Panc1 (cell line): Measurements from ENCODE around the gene YAP1. TPM values are rescaled to one million over a fixed set of nuclear protein-coding genes. Genes with fewer than 3 reads are reported as not detected.

Source experiments
- ATAC-seq: fragments of 200-7000 bp; cut with Tn5 transposase; 2 replicates; pipeline ENCODE4 v1.9.1; 2020; ENCODE audit warnings: mild to moderate bottlenecking, moderate library complexity
- BruUV-seq: library from RNA; stranded (reverse); fragments of 400-500 nt; replicated peaks from 2 replicates; lab custom pipeline; 2021; lab: Mats Ljungman, UMichigan
- CTCF ChIA-PET: fragments of 300-600 bp; sonication (Branson Sonifier 250); formaldehyde crosslinking; loops from one replicate; lab custom pipeline; 2022; ENCODE audit warnings: antibody characterized with exemption; lab: Charles Lee
- POLR2A ChIA-PET: fragments of 300-600 bp; sonication (Branson Sonifier 250); formaldehyde crosslinking; loops from one replicate; lab custom pipeline; 2022; ENCODE audit warnings: antibody characterized with exemption; lab: Charles Lee
- DNase-seq: peaks from one replicate; pipeline ENCODE4 v3.0.0-alpha.2; 2010; ENCODE audit warnings: low read depth, low spot score
- H3K27ac ChIP-seq: 2 replicates; pipeline ENCODE4 v1.5.1; 2011; ENCODE audit warnings: mild to moderate bottlenecking, low read length, inconsistent platforms
- H3K27me3 ChIP-seq: fragments of 200-500 bp; sonication (Bioruptor generic); 2 replicates; pipeline ENCODE4 v1.6.0; 2014; ENCODE audit warnings: low read length, inconsistent platforms; ENCODE audit not compliant: control insufficient read depth, insufficient read depth
- H3K36me3 ChIP-seq: fragments of 200-500 bp; sonication (Bioruptor generic); 2 replicates; pipeline ENCODE4 v1.5.1; 2014; ENCODE audit warnings: inconsistent platforms, mild to moderate bottlenecking, low read length, moderate library complexity; ENCODE audit not compliant: control insufficient read depth, insufficient read depth
- H3K4me1 ChIP-seq: 2 replicates; pipeline ENCODE4 v1.5.1; 2011; ENCODE audit warnings: inconsistent platforms, mild to moderate bottlenecking, low read length, moderate library complexity; ENCODE audit not compliant: control insufficient read depth, insufficient read depth
- H3K4me3 ChIP-seq, 2 experiments: 2 replicates each; pipeline ENCODE4 v1.5.1; 2011 to 2012; ENCODE audit warnings: low read depth in 2 of 2, low read length in 2 of 2, mild to moderate bottlenecking in 2 of 2, inconsistent platforms in 1 of 2, moderate library complexity in 1 of 2
- H3K9me3 ChIP-seq: fragments of 200-500 bp; sonication (Bioruptor generic); 2 replicates; pipeline ENCODE4 v1.5.1; 2014; ENCODE audit warnings: low read depth, mild to moderate bottlenecking, inconsistent platforms, low read length, moderate library complexity; ENCODE audit not compliant: control insufficient read depth, insufficient read depth
- POLR2AphosphoS5 ChIP-seq: IDR thresholded peaks from 2 replicates; pipeline ENCODE4 v1.6.1; 2012; ENCODE audit warnings: mild to moderate bottlenecking, low read depth, low read length, moderate library complexity
- SIN3A ChIP-seq: IDR thresholded peaks from 2 replicates; pipeline ENCODE4 v1.6.1; 2012; ENCODE audit warnings: low read depth, mild to moderate bottlenecking, low read length, moderate library complexity, borderline replicate concordance; ENCODE audit not compliant: insufficient read depth
- TCF7L2 ChIP-seq: IDR thresholded peaks from 2 replicates; pipeline ENCODE4 v1.6.1; 2011; ENCODE audit warnings: mild to moderate bottlenecking, low read depth, low read length, inconsistent platforms
- in situ Hi-C: cut with HindIII; loops from 2 replicates; pipeline ENCODE4 v1.10.0; 2016; ENCODE audit warnings: low sequenced_read_pairs, low pct_unique_long_range_greater_than_20kb
- intact Hi-C: fragments of 100-400 bp; cut with micrococcal nuclease; formaldehyde crosslinking; loops from one replicate; pipeline ENCODE4 v1.10.0; 2022; ENCODE audit not compliant: unreplicated experiment
- total RNA-seq: library from RNA; stranded (reverse); gene quantifications from one replicate; pipeline ENCODE4 v1.2.1, GENCODE V29; 2021; ENCODE audit not compliant: unreplicated experiment
- TF ChIP-seq, protein P1 (sequence below), 2 experiments: IDR thresholded peaks; 2 replicates each; pipeline ENCODE4 v1.6.1; 2011 to 2012; ENCODE audit warnings: low read depth in 2 of 2, control low read depth in 1 of 2, low read length in 1 of 2, mild to moderate bottlenecking in 1 of 2, moderate library complexity in 1 of 2; ENCODE audit not compliant: insufficient read depth in 1 of 2
- TF ChIP-seq, protein P2 (sequence below): fragments of 450-650 bp; IDR thresholded peaks from 2 replicates; pipeline ENCODE4 v1.5.1; 2017; ENCODE audit warnings: mild to moderate bottlenecking

The YAP1 gene
- total RNA-seq, 1 experiment from 2014 or later: 158 TPM

DNA sequence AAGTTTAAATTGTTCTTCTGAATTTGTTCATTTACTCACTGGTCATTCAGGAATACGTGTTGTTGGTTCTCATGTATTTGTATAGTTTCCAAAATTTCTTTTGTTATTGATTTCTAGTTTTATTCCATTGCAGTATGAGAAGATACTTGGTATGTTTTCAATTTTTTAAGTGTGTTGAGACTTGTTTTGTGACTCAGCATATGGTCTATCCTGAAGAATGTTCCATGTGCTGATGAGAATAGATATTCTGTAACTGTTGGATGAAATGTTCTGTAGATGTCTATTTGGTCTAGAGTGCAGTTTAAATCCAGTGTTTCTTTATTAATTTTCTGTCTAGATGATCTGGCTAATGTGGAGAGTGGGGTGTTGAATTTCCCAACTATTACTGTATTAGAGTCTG is 39.5 kb upstream of the YAP1 start:
- TF ChIP-seq TCF7L2: no peak
- TF ChIP-seq, protein P1, sequence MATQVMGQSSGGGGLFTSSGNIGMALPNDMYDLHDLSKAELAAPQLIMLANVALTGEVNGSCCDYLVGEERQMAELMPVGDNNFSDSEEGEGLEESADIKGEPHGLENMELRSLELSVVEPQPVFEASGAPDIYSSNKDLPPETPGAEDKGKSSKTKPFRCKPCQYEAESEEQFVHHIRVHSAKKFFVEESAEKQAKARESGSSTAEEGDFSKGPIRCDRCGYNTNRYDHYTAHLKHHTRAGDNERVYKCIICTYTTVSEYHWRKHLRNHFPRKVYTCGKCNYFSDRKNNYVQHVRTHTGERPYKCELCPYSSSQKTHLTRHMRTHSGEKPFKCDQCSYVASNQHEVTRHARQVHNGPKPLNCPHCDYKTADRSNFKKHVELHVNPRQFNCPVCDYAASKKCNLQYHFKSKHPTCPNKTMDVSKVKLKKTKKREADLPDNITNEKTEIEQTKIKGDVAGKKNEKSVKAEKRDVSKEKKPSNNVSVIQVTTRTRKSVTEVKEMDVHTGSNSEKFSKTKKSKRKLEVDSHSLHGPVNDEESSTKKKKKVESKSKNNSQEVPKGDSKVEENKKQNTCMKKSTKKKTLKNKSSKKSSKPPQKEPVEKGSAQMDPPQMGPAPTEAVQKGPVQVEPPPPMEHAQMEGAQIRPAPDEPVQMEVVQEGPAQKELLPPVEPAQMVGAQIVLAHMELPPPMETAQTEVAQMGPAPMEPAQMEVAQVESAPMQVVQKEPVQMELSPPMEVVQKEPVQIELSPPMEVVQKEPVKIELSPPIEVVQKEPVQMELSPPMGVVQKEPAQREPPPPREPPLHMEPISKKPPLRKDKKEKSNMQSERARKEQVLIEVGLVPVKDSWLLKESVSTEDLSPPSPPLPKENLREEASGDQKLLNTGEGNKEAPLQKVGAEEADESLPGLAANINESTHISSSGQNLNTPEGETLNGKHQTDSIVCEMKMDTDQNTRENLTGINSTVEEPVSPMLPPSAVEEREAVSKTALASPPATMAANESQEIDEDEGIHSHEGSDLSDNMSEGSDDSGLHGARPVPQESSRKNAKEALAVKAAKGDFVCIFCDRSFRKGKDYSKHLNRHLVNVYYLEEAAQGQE (IDR thresholded peaks at IDR 0.05; ENCODE audit: insufficient read depth in 1 of 2, low read depth in 2 of 2, low read length in 1 of 2): no peak
- no peak for TF ChIP-seq SIN3A
- TF ChIP-seq POLR2AphosphoS5: no peak
- TF ChIP-seq, protein P2, sequence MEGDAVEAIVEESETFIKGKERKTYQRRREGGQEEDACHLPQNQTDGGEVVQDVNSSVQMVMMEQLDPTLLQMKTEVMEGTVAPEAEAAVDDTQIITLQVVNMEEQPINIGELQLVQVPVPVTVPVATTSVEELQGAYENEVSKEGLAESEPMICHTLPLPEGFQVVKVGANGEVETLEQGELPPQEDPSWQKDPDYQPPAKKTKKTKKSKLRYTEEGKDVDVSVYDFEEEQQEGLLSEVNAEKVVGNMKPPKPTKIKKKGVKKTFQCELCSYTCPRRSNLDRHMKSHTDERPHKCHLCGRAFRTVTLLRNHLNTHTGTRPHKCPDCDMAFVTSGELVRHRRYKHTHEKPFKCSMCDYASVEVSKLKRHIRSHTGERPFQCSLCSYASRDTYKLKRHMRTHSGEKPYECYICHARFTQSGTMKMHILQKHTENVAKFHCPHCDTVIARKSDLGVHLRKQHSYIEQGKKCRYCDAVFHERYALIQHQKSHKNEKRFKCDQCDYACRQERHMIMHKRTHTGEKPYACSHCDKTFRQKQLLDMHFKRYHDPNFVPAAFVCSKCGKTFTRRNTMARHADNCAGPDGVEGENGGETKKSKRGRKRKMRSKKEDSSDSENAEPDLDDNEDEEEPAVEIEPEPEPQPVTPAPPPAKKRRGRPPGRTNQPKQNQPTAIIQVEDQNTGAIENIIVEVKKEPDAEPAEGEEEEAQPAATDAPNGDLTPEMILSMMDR: no peak
- intact Hi-C loops: no loop called here
- no TSS peak for BruUV-seq
- no peak overlapping the region for H3K4me3 ChIP-seq
- no peak overlapping the region for H3K27ac ChIP-seq
- H3K36me3 ChIP-seq: no peaks in the 10 kb centered on the region
- no peak for DNase-seq
- ATAC-seq: no peak
- H3K4me1 ChIP-seq: no peaks in the 10 kb centered on the region
- CTCF ChIA-PET: no interaction called here
- peaks cover 10% of the 10 kb centered on the region for H3K9me3 ChIP-seq
- POLR2A ChIA-PET: no interaction called here
- in situ Hi-C loops: no loop called here
- no peaks in the 10 kb centered on the region for H3K27me3 ChIP-seq

DNA sequence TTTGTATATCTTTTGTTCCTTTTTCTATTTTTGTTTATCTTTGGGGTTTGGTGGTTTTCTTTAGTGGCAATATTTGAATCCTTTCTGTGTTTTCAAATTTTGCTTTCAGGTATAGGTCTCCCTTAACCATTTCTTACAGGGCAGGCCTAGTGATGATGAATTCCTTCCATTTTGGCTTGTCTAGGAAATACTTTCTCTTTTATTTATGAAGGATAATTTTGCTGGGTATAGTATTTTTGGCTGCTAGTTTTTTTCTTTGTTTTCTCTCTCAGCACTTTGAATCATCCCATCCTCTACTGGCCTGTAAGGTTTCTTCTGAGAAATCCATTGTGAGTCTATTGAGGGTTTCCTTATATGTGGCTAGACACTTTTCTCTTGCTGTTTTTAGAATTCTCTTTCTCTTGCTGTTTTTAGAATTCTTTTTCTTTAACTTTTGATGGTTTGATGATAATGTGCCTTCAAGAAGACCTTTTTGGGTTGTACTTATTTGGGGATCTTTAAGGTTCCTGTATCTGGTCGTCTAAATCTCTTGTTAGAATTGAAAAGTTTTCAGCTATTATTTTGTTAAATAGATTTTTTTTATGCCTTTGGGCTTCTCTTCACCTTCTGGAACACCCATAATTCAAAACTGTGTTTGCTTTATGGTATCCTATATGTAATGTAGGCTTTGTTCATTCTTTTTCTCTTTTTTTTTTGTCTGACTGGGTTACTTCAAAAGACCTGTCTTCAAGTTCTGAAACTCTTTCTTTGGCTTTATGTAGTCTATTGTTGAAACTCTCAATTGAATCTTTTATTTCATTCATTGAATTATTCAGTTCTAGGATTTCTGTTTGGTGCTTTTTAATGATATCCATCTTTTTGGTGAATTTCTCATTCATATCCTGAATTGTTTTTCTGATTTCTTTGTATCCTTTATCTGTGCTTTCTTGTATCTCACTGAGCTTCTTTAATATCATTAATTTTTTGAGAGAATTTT is 38.5 kb upstream of the YAP1 start:
- in situ Hi-C loops (no loop called here), intact Hi-C loops (no loop called here)
- Histone ChIP-seq H3K27ac (no peak overlapping the region), H3K36me3 (no peaks in the 10 kb centered on the region), H3K27me3 (no peaks in the 10 kb centered on the region), H3K9me3 (peaks cover 10% of the 10 kb centered on the region), H3K4me1 (no peaks in the 10 kb centered on the region), H3K4me3 (no peak overlapping the region)
- ChIA-PET POLR2A (interaction anchor here (0.7 kb wide), 1 partner anchor 75 kb away, joined by 3 read pairs; no protein-coding TSS in a partner anchor), CTCF (no interaction called here)
- ATAC-seq (no peak), DNase-seq (no peak)
- BruUV-seq: no TSS peak
- TF ChIP-seq POLR2AphosphoS5 (no peak), TCF7L2 (no peak), SIN3A (no peak)
- TF ChIP-seq, protein P1 (IDR thresholded peaks at IDR 0.05; ENCODE audit: insufficient read depth in 1 of 2, low read depth in 2 of 2, low read length in 1 of 2): no peak
- TF ChIP-seq, protein P2: no peak
